ENCODE measurements around the gene TPPP3. TPM values are rescaled to one million over a fixed set of nuclear protein-coding genes. Genes with fewer than 3 reads are reported as not detected.

Gene TPPP3
- polyA plus RNA-seq, 1 of the 3 experiments (the other 2 are of a cell fraction), result 33.5 TPM

DNA sequence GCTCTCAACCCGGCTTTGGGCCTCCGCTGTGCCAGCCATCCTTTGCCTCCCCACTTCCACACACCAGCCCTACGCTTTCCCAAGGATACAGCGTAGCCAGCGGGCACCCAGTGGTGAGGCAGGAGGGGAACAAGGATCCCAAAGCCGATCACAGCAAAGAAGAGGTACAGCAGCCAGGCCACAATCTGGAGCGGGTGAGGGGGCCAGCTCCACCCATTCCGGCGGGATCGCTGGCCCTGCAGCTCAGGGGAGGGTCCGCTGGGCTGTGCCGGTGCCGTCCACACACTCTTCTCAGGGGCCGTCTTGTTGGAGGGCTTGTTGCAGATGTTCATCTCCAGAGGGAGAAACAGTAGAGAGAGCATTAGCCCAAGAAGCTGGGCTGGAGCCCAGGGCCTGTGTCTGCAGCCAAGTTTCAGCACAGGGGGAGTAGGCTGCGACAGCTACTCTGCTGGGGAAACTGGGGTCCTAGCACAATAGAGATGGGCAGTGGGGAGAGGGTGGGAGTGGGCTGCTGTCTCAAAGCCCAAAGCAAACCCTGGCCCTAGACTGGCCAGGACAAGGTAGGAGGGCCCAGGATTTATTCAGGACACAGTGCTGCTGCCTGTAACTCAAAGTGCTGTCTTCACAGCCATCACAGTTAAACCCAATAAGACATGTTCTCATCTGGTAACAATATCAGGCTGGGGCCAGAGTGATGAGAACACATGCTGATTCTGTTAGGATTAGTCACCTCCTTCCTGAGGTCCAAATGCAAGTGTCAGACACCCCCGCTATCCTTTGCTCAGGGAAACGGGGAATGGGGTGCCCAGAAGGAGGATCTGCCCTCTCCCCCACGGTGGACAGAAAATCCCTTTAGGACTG, 13.0 kb upstream of the TPPP3 start:
- H3K4me3 ChIP-seq (ENCODE audit: low read depth in 2 of 2, low read length in 1 of 2), result no peak overlapping the region
- TF ChIP-seq RAD21 (IDR thresholded peaks at IDR 0.05; ENCODE audit: low read length), result no peak
- no peak for TF ChIP-seq EP300 (IDR thresholded peaks at IDR 0.05; ENCODE audit: borderline replicate concordance in 1 of 2, low read depth in 1 of 2, low read length in 1 of 2)
- no peak for TF ChIP-seq CHD2 (IDR thresholded peaks at IDR 0.05; ENCODE audit: low read length, partially characterized antibody)
- peak; percentile 78; the same call in 1 of the 2 replicates for TF ChIP-seq FOSL2 (IDR thresholded peaks at IDR 0.05; ENCODE audit: borderline replicate concordance, low read depth)
- TF ChIP-seq RXRA (IDR thresholded peaks at IDR 0.05; ENCODE audit: borderline replicate concordance, low read depth), result no peak
- TF ChIP-seq POLR2AphosphoS5 (IDR thresholded peaks at IDR 0.05; ENCODE audit: low read depth, low read length), result peak; percentile 74; the same call in 1 of the 2 replicates
- TF ChIP-seq TAF1 (IDR thresholded peaks at IDR 0.05; ENCODE audit: borderline replicate concordance, low read depth, low read length), result 0 out of 2 replicates have a peak, but pooled peaks have one; percentile 19
- no peak for TF ChIP-seq FOXM1 (IDR thresholded peaks at IDR 0.05; ENCODE audit: low read depth)
- TF ChIP-seq YY1 (IDR thresholded peaks at IDR 0.05; ENCODE audit: low read depth), result 0 out of 2 replicates have a peak, but pooled peaks have one; percentile 26
- TF ChIP-seq, protein P1, sequence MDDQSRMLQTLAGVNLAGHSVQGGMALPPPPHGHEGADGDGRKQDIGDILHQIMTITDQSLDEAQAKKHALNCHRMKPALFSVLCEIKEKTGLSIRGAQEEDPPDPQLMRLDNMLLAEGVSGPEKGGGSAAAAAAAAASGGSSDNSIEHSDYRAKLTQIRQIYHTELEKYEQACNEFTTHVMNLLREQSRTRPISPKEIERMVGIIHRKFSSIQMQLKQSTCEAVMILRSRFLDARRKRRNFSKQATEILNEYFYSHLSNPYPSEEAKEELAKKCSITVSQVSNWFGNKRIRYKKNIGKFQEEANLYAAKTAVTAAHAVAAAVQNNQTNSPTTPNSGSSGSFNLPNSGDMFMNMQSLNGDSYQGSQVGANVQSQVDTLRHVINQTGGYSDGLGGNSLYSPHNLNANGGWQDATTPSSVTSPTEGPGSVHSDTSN (IDR thresholded peaks at IDR 0.05), result peak; percentile 89
- TF ChIP-seq, protein P2, sequence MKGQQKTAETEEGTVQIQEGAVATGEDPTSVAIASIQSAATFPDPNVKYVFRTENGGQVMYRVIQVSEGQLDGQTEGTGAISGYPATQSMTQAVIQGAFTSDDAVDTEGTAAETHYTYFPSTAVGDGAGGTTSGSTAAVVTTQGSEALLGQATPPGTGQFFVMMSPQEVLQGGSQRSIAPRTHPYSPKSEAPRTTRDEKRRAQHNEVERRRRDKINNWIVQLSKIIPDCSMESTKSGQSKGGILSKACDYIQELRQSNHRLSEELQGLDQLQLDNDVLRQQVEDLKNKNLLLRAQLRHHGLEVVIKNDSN (IDR thresholded peaks at IDR 0.05; ENCODE audit: borderline replicate concordance, low read depth), result no peak
- TF ChIP-seq NRF1 (IDR thresholded peaks at IDR 0.05; ENCODE audit: low read depth, low read length), result no peak
- TF ChIP-seq, protein P3, sequence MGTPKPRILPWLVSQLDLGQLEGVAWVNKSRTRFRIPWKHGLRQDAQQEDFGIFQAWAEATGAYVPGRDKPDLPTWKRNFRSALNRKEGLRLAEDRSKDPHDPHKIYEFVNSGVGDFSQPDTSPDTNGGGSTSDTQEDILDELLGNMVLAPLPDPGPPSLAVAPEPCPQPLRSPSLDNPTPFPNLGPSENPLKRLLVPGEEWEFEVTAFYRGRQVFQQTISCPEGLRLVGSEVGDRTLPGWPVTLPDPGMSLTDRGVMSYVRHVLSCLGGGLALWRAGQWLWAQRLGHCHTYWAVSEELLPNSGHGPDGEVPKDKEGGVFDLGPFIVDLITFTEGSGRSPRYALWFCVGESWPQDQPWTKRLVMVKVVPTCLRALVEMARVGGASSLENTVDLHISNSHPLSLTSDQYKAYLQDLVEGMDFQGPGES (IDR thresholded peaks at IDR 0.05; ENCODE audit: low read depth, low read length), result no peak
- TF ChIP-seq, protein P4, sequence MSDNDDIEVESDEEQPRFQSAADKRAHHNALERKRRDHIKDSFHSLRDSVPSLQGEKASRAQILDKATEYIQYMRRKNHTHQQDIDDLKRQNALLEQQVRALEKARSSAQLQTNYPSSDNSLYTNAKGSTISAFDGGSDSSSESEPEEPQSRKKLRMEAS (IDR thresholded peaks at IDR 0.05; ENCODE audit: low read depth), result peak; percentile 62
- no peak for TF ChIP-seq GATA2 (CRISPR knock-in tag; IDR thresholded peaks at IDR 0.05)
- no peak for TF ChIP-seq RFX5 (IDR thresholded peaks at IDR 0.05; ENCODE audit: low read length)
- no peak for TF ChIP-seq GABPA (IDR thresholded peaks at IDR 0.05; ENCODE audit: low read depth)
- no peak for TF ChIP-seq TEAD4 (IDR thresholded peaks at IDR 0.05; ENCODE audit: borderline replicate concordance, insufficient read depth)
- TF ChIP-seq ELF1 (IDR thresholded peaks at IDR 0.05), result no peak
- TF ChIP-seq SIN3A (IDR thresholded peaks at IDR 0.05; ENCODE audit: borderline replicate concordance, low read depth, low read length), result no peak
- no peak for TF ChIP-seq SMC3 (IDR thresholded peaks at IDR 0.05; ENCODE audit: low read depth, low read length)
- TF ChIP-seq JUND (IDR thresholded peaks at IDR 0.05), result peak; percentile 70
- TF ChIP-seq, protein P5, sequence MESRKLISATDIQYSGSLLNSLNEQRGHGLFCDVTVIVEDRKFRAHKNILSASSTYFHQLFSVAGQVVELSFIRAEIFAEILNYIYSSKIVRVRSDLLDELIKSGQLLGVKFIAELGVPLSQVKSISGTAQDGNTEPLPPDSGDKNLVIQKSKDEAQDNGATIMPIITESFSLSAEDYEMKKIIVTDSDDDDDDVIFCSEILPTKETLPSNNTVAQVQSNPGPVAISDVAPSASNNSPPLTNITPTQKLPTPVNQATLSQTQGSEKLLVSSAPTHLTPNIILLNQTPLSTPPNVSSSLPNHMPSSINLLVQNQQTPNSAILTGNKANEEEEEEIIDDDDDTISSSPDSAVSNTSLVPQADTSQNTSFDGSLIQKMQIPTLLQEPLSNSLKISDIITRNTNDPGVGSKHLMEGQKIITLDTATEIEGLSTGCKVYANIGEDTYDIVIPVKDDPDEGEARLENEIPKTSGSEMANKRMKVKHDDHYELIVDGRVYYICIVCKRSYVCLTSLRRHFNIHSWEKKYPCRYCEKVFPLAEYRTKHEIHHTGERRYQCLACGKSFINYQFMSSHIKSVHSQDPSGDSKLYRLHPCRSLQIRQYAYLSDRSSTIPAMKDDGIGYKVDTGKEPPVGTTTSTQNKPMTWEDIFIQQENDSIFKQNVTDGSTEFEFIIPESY (IDR thresholded peaks at IDR 0.05; ENCODE audit: borderline replicate concordance, low read depth), result no peak
- TF ChIP-seq RCOR1 (IDR thresholded peaks at IDR 0.05; ENCODE audit: low read length), result no peak
- TF ChIP-seq, protein P6, sequence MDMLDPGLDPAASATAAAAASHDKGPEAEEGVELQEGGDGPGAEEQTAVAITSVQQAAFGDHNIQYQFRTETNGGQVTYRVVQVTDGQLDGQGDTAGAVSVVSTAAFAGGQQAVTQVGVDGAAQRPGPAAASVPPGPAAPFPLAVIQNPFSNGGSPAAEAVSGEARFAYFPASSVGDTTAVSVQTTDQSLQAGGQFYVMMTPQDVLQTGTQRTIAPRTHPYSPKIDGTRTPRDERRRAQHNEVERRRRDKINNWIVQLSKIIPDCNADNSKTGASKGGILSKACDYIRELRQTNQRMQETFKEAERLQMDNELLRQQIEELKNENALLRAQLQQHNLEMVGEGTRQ (IDR thresholded peaks at IDR 0.05; ENCODE audit: borderline replicate concordance, low read depth, low read length), result no peak
- no peak for TF ChIP-seq MEF2A (IDR thresholded peaks at IDR 0.05; ENCODE audit: borderline replicate concordance, low read depth)
- peak; percentile 56 for TF ChIP-seq NFIC (IDR thresholded peaks at IDR 0.05; ENCODE audit: borderline replicate concordance)
- peak; percentile 95 for TF ChIP-seq TCF12 (IDR thresholded peaks at IDR 0.05)

More for the DNA sequence above, 13.0 kb upstream of the TPPP3 start:
- Histone ChIP-seq H3K9me2 (no peaks in the 10 kb centered on the region), H3K36me3 (replicated peaks in 1 of 2; ENCODE audit: control insufficient read depth in 1 of 2, insufficient read depth in 2 of 2, low read length in 1 of 2) (peaks cover 0 to 6% of the 10 kb centered on the region in 2 experiments), H4K20me1 (ENCODE audit: insufficient read depth) (no peaks in the 10 kb centered on the region), H2AFZ (ENCODE audit: low read depth) (peak overlapping the region; percentile 61; the same call in 1 of the 2 replicates), H3K27me3 (ENCODE audit: insufficient read depth) (no peaks in the 10 kb centered on the region), H3K9me3 (no peaks in the 10 kb centered on the region), H3F3A (replicated peaks; ENCODE audit: insufficient read depth) (peaks cover 21% of the 10 kb centered on the region), H3K79me2 (ENCODE audit: insufficient read depth) (peaks cover 25% of the 10 kb centered on the region), H3K27ac (ENCODE audit: low read depth in 2 of 2, low read length in 1 of 2) (peak overlapping the region; percentile 78 to 98), H3K9ac (peak overlapping the region; percentile 66), H3K4me2 (peak overlapping the region; percentile 66), H3K4me1 (ENCODE audit: control insufficient read depth in 1 of 2, insufficient read depth in 2 of 2, low read depth in 1 of 2, low read length in 1 of 2) (peaks cover 21 to 30% of the 10 kb centered on the region in 2 experiments; a peak in 3 of 4 replicates)
- CTCF ChIA-PET, result interaction anchor here (0.8 to 2.8 kb wide), 6 partner anchors 8 to 59 kb away, joined by 3 to 15 read pairs (median 4); partner anchors contain the start of genes TPPP3 and ZDHHC1
- POLR2A ChIA-PET, result interaction anchor here (1.5 kb wide), 1 partner anchor 10 kb away, joined by 6 read pairs; no protein-coding TSS in a partner anchor
- WGBS (ENCODE audit: low lambda C conversion rate), result 67% methylated on average over 18 of the region's 18 CpGs
- DNase-seq, result peak; percentile 54
